SK-N-SH (cell line): Measurements from ENCODE around the gene PDILT. TPM values are rescaled to one million over a fixed set of nuclear protein-coding genes. Genes with fewer than 3 reads are reported as not detected.
"Not testable (repeated sequence)": the region's sequence is repeated elsewhere in the genome, so short reads cannot be mapped to it uniquely, and the experiment has no call there.

ENCODE experiments used
- CTCF ChIA-PET: fragments of 300-600, 350-600 bp; formaldehyde crosslinking; extraction: SDS; loops from one replicate; lab custom pipeline; 2021; lab: Yijun Ruan, JAX
- POLR2A ChIA-PET: fragments of 350-600 bp; sonication (Branson Sonifier 250); formaldehyde crosslinking; extraction: SDS; loops from one replicate; lab custom pipeline; 2020; ENCODE audit warnings: antibody characterized with exemption, inconsistent platforms; lab: Yijun Ruan, JAX
- DNase-seq: peaks from one replicate; pipeline ENCODE4 v3.0.0; 2012
- H2AFZ ChIP-seq: fragments of 200-600 bp; sonication (generic); 2 replicates; pipeline ENCODE4 v1.8.1; 2016; ENCODE audit warnings: antibody characterized with exemption, mild to moderate bottlenecking, low read depth
- H3F3A ChIP-seq: fragments of 200-600 bp; sonication (generic); replicated peaks from 2 replicates; pipeline ENCODE3; 2016; ENCODE audit warnings: antibody characterized with exemption, mild to moderate bottlenecking; ENCODE audit not compliant: insufficient read depth
- H3K27ac ChIP-seq, 2 experiments: fragments of 200-500 bp in 1 of 2; fragments of 200-600 bp in 1 of 2; sonication (Bioruptor generic) in 1 of 2; sonication (generic), shearing (Covaris generic) in 1 of 2; 2 replicates each; pipeline versions ENCODE4 v1.5.1 to v1.6.1; 2014 to 2016; ENCODE audit warnings: low read depth in 2 of 2, inconsistent platforms in 1 of 2, low read length in 1 of 2, mild to moderate bottlenecking in 1 of 2, mixed read lengths in 1 of 2
- H3K27me3 ChIP-seq: fragments of 200-600 bp; sonication (generic), shearing (Covaris generic); 2 replicates; pipeline ENCODE4 v1.6.1; 2016; ENCODE audit warnings: mixed run types; ENCODE audit not compliant: insufficient read depth
- H3K36me3 ChIP-seq, 2 experiments: fragments of 200-500 bp in 1 of 2; fragments of 200-600 bp in 1 of 2; sonication (Bioruptor generic) in 1 of 2; sonication (generic) in 1 of 2; replicated peaks in 1 of 2; 2 replicates each; pipeline versions ENCODE3 to v1.5.1; 2014 to 2016; ENCODE audit warnings: low read length in 1 of 2, mild to moderate bottlenecking in 1 of 2; ENCODE audit not compliant: insufficient read depth in 2 of 2, control insufficient read depth in 1 of 2
- H3K4me1 ChIP-seq, 2 experiments: fragments of 200-500 bp in 1 of 2; fragments of 200-600 bp in 1 of 2; sonication (Bioruptor generic) in 1 of 2; sonication (generic), shearing (Covaris generic) in 1 of 2; 2 replicates each; pipeline versions ENCODE4 v1.5.1 to v1.6.1; 2014 to 2016; ENCODE audit warnings: low read depth in 1 of 2, low read length in 1 of 2, mixed run types in 1 of 2; ENCODE audit not compliant: insufficient read depth in 2 of 2, control insufficient read depth in 1 of 2
- H3K4me2 ChIP-seq: fragments of 200-600 bp; sonication (generic), shearing (Covaris generic); 2 replicates; pipeline ENCODE4 v1.6.1; 2017; ENCODE audit warnings: mixed run types
- H3K4me3 ChIP-seq, 2 experiments: fragments of 200-500 bp in 1 of 2; fragments of 200-600 bp in 1 of 2; sonication (Bioruptor generic) in 1 of 2; sonication (generic), shearing (Covaris generic) in 1 of 2; 2 replicates each; pipeline versions ENCODE4 v1.5.1 to v1.8.1; 2014 to 2016; ENCODE audit warnings: low read depth in 2 of 2, inconsistent platforms in 1 of 2, low read length in 1 of 2, mild to moderate bottlenecking in 1 of 2, mixed read lengths in 1 of 2, moderate library complexity in 1 of 2
- H3K79me2 ChIP-seq: fragments of 200-600 bp; sonication (generic); 2 replicates; pipeline ENCODE4 v1.8.1; 2017; ENCODE audit warnings: mild to moderate bottlenecking; ENCODE audit not compliant: insufficient read depth
- H3K9ac ChIP-seq: fragments of 200-600 bp; sonication (generic); 2 replicates; pipeline ENCODE4 v1.6.1; 2017; ENCODE audit warnings: mixed run types
- H3K9me2 ChIP-seq: fragments of 200-600 bp; sonication (generic); 2 replicates; pipeline ENCODE4 v1.6.1; 2017; ENCODE audit warnings: mixed run types
- H3K9me3 ChIP-seq: fragments of 200-600 bp; sonication (generic); 2 replicates; pipeline ENCODE4 v1.6.1; 2017; ENCODE audit warnings: mixed run types, mild to moderate bottlenecking, moderate library complexity
- H4K20me1 ChIP-seq: fragments of 200-600 bp; sonication (generic); 2 replicates; pipeline ENCODE4 v1.6.1; 2017; ENCODE audit warnings: mild to moderate bottlenecking, mixed run types; ENCODE audit not compliant: insufficient read depth
- CHD2 ChIP-seq: fragments of 150-350 bp; IDR thresholded peaks from 2 replicates; pipeline ENCODE4 v1.6.1; 2018; ENCODE audit warnings: low read length; ENCODE audit not compliant: partially characterized antibody
- EP300 ChIP-seq, 2 experiments: IDR thresholded peaks; 2 replicates each; pipeline versions ENCODE4 v1.4.0 to v1.6.1; 2012; ENCODE audit warnings: borderline replicate concordance in 1 of 2, low read depth in 1 of 2, low read length in 1 of 2
- FOXJ3 ChIP-seq: sonication (generic); formaldehyde crosslinking; IDR thresholded peaks from 2 replicates; pipeline ENCODE4 v1.5.1; 2020; ENCODE audit warnings: mild to moderate bottlenecking, missing genetic modification reagents
- JUND ChIP-seq: IDR thresholded peaks from 2 replicates; pipeline ENCODE4 v1.4.0; 2012
- NFIC ChIP-seq: IDR thresholded peaks from 2 replicates; pipeline ENCODE4 v1.4.0; 2012; ENCODE audit warnings: borderline replicate concordance
- POLR2AphosphoS5 ChIP-seq: IDR thresholded peaks from 2 replicates; pipeline ENCODE4 v1.6.1; 2012; ENCODE audit warnings: low read depth, low read length
- RCOR1 ChIP-seq: fragments of 150-350 bp; IDR thresholded peaks from 2 replicates; pipeline ENCODE4 v1.6.1; 2017; ENCODE audit warnings: antibody characterized with exemption, low read length
- RFX5 ChIP-seq: IDR thresholded peaks from 2 replicates; pipeline ENCODE4 v1.6.1; 2012; ENCODE audit warnings: mild to moderate bottlenecking, improper control_type of control experiment, low read length
- TAF1 ChIP-seq: IDR thresholded peaks from 2 replicates; pipeline ENCODE4 v1.6.1; 2012; ENCODE audit warnings: low read depth, mild to moderate bottlenecking, low read length, moderate library complexity, borderline replicate concordance
- WGBS: methylation state at CpG from one replicate; pipeline ENCODE4 v1.1.6; 2017; ENCODE audit warnings: low lambda C conversion rate; 5-methylcytosine and 5-hydroxymethylcytosine counted together
- polyA plus RNA-seq, 3 experiments: library from polyadenylated mRNA; depleted of rRNA; stranded (reverse); fragments of >200 nt; gene quantifications; 2 replicates each; pipeline ENCODE4 v1.2.3, GENCODE V29; 2012
- TF ChIP-seq, protein P1 (sequence below): IDR thresholded peaks from 2 replicates; pipeline ENCODE4; 2012
- TF ChIP-seq, protein P2 (sequence below): fragments of 150-350 bp; IDR thresholded peaks from 2 replicates; pipeline ENCODE4 v1.6.1; 2017; ENCODE audit warnings: antibody characterized with exemption, low read length, low read depth, borderline replicate concordance
- TF ChIP-seq, protein P3 (sequence below): fragments of 200-600 bp; sonication (generic); IDR thresholded peaks from 2 replicates; pipeline ENCODE4 v1.6.1; 2017; ENCODE audit warnings: antibody characterized with exemption, mild to moderate bottlenecking, moderate library complexity

The PDILT gene
- polyA plus RNA-seq, 1 of the 3 experiments (the other 2 are of a cell fraction), result not detected

DNA sequence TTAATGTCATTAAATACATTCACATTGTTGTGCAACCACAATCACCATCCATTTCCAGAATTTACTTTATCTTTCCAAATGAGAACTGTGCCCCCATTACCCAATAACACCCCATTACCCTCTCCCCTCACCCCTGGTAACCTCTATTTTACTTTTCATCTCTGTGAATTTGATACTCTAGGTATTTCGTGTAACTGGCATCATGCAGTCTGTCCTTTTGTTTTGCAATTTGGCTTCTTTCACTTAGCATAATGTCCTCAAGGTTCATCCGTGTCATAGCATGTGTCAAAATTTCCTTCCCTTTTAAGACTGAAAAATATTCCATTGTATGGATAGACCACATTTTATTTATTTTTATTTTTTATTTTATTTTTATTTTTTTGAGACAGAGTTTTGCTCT is 17.2 kb upstream of the PDILT start:
- H3K27ac ChIP-seq, H3F3A ChIP-seq, H3K9me2 ChIP-seq, H3K9ac ChIP-seq, H3K27me3 ChIP-seq, POLR2A ChIA-PET, DNase-seq, H4K20me1 ChIP-seq, H3K9me3 ChIP-seq, H2AFZ ChIP-seq, H3K4me2 ChIP-seq, H3K79me2 ChIP-seq, H3K4me1 ChIP-seq, CTCF ChIA-PET, H3K36me3 ChIP-seq, H3K4me3 ChIP-seq: not testable (repeated sequence)
- 46% methylated on average over 2 of the region's 2 CpGs for WGBS

DNA sequence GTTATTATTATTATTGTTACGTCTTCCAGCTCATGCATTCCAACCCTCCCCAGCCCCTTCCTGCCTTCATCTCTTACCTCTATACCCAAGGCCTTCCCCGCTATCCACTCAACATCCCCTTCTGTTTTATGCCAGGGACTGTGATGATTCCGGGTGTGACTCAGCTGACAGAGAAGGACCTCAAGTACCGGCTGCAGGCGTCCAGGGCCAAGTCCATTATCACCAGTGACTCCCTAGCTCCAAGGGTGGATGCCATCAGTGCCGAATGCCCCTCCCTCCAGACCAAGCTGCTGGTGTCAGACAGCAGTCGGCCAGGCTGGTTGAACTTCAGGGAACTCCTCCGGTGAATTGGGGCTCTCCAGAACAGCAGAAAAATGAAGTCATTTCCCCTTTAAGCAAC is 14.6 kb upstream of the PDILT start:
- 18% methylated on average over 8 of the region's 8 CpGs for WGBS
- H3K9ac ChIP-seq, H3K4me3 ChIP-seq, POLR2A ChIA-PET, H3K9me3 ChIP-seq, H3K27ac ChIP-seq, H3K4me2 ChIP-seq, H2AFZ ChIP-seq, H3K79me2 ChIP-seq, H4K20me1 ChIP-seq, DNase-seq, H3K9me2 ChIP-seq, H3K27me3 ChIP-seq, H3K36me3 ChIP-seq, CTCF ChIA-PET, H3K4me1 ChIP-seq: not testable (repeated sequence)
- H3F3A ChIP-seq, result peaks cover 18% of the 10 kb centered on the region

DNA sequence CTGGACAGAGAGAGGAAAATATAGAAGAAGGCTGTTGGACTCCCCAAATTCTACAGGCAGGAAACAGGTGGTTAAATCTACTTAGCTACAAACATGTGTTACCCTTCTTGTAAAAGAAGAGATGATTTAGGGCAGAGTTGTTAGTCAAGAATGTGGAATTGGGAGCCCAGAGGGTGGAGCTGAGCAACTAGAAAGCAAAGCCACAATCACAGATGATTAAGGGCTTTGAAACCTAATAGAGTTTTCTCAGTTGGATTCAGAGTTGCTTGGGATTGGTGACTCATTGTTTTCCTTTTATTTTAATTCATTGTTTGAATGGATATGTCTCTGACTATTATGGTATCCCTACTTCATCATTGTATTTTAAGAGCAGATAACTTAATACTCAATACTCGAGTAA is 11.0 kb upstream of the PDILT start:
- WGBS, result 1% methylated on average over 1 of the region's 1 CpG
- CTCF ChIA-PET, result interaction anchor here (1.0 kb wide), 1 partner anchor 30 kb away, joined by 3 read pairs; no protein-coding TSS in a partner anchor
- TF ChIP-seq JUND (no peak), NFIC (no peak), FOXJ3 (no peak)
- TF ChIP-seq, protein P1, sequence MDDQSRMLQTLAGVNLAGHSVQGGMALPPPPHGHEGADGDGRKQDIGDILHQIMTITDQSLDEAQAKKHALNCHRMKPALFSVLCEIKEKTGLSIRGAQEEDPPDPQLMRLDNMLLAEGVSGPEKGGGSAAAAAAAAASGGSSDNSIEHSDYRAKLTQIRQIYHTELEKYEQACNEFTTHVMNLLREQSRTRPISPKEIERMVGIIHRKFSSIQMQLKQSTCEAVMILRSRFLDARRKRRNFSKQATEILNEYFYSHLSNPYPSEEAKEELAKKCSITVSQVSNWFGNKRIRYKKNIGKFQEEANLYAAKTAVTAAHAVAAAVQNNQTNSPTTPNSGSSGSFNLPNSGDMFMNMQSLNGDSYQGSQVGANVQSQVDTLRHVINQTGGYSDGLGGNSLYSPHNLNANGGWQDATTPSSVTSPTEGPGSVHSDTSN, result no peak

DNA sequence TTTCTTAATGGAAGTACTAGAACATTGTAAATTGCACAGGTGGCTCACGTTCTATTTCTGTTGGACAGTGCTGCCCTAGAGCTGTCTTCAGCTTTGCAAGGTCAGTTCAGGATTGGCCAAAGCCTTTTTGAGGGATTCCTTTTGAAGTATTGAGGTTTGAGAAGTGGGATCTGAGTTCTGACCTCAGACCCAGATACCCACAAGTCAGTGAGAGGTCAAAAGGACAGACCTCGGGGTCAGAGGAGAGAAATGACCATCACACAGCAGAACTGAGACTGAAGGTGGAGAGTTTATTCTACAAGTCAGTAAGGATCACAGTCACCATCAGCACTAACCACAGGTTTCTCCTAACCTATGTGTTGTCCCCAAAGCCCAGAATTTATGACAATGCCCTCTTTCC is 6.5 kb upstream of the PDILT start:
- no peak overlapping the region for H3K4me3 ChIP-seq
- TF ChIP-seq, protein P1, result no peak
- TF ChIP-seq, protein P2, sequence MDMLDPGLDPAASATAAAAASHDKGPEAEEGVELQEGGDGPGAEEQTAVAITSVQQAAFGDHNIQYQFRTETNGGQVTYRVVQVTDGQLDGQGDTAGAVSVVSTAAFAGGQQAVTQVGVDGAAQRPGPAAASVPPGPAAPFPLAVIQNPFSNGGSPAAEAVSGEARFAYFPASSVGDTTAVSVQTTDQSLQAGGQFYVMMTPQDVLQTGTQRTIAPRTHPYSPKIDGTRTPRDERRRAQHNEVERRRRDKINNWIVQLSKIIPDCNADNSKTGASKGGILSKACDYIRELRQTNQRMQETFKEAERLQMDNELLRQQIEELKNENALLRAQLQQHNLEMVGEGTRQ, result no peak
- no peak for TF ChIP-seq RCOR1
- no peak for TF ChIP-seq CHD2
- TF ChIP-seq EP300 (IDR thresholded peaks at IDR 0.05; ENCODE audit: borderline replicate concordance in 1 of 2, low read depth in 1 of 2, low read length in 1 of 2), result no peak
- TF ChIP-seq POLR2AphosphoS5, result no peak
- no peak for TF ChIP-seq TAF1
- TF ChIP-seq, protein P3, sequence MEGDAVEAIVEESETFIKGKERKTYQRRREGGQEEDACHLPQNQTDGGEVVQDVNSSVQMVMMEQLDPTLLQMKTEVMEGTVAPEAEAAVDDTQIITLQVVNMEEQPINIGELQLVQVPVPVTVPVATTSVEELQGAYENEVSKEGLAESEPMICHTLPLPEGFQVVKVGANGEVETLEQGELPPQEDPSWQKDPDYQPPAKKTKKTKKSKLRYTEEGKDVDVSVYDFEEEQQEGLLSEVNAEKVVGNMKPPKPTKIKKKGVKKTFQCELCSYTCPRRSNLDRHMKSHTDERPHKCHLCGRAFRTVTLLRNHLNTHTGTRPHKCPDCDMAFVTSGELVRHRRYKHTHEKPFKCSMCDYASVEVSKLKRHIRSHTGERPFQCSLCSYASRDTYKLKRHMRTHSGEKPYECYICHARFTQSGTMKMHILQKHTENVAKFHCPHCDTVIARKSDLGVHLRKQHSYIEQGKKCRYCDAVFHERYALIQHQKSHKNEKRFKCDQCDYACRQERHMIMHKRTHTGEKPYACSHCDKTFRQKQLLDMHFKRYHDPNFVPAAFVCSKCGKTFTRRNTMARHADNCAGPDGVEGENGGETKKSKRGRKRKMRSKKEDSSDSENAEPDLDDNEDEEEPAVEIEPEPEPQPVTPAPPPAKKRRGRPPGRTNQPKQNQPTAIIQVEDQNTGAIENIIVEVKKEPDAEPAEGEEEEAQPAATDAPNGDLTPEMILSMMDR, result no peak
- no peak for TF ChIP-seq RFX5
- no peak for TF ChIP-seq FOXJ3

More for the DNA sequence above, 11.0 kb upstream of the PDILT start:
- no peak overlapping the region for H3K9ac ChIP-seq
- H3K4me2 ChIP-seq, result peak overlapping the region; percentile 21; the same call in 1 of the 2 replicates
- no peaks in the 10 kb centered on the region for H3K9me3 ChIP-seq
- H3F3A ChIP-seq, result peaks cover 18% of the 10 kb centered on the region
- DNase-seq, result no peak
- no peaks in the 10 kb centered on the region for H3K27me3 ChIP-seq
- H2AFZ ChIP-seq, result no peak overlapping the region
- H3K4me1 ChIP-seq, result no peaks in the 10 kb centered on the region
- no peaks in the 10 kb centered on the region for H4K20me1 ChIP-seq
- peak overlapping the region in 1 of 2 experiments; percentile 81; a peak in 2 of 4 replicates for H3K27ac ChIP-seq
- H3K4me3 ChIP-seq, result no peak overlapping the region
- no peaks in the 10 kb centered on the region for H3K9me2 ChIP-seq
- no peaks in the 10 kb centered on the region for H3K36me3 ChIP-seq
- POLR2A ChIA-PET, result no interaction called here
- no peaks in the 10 kb centered on the region for H3K79me2 ChIP-seq

More for the DNA sequence above, 6.5 kb upstream of the PDILT start:
- no peaks in the 10 kb centered on the region for H3K9me2 ChIP-seq
- no peak for DNase-seq
- no peak overlapping the region for H3K4me2 ChIP-seq
- H3K79me2 ChIP-seq, result no peaks in the 10 kb centered on the region
- H3K4me1 ChIP-seq, result no peaks in the 10 kb centered on the region
- ChIA-PET POLR2A (no interaction called here), CTCF (no interaction called here)
- H3K9ac ChIP-seq, result no peak overlapping the region
- H2AFZ ChIP-seq, result no peak overlapping the region
- no peaks in the 10 kb centered on the region for H3K9me3 ChIP-seq
- H3K36me3 ChIP-seq, result no peaks in the 10 kb centered on the region
- no peaks in the 10 kb centered on the region for H4K20me1 ChIP-seq
- 11% methylated on average over 2 of the region's 2 CpGs for WGBS
- no peaks in the 10 kb centered on the region for H3K27me3 ChIP-seq
- H3F3A ChIP-seq, result peaks cover 14% of the 10 kb centered on the region
- H3K27ac ChIP-seq, result no peak overlapping the region
